GM21717 (cell line): ENCODE measurements around the gene CMTM7.
"Not testable (repeated sequence)": the region's sequence is repeated elsewhere in the genome, so short reads cannot be mapped to it uniquely, and the experiment has no call there.

Source experiments
- ATAC-seq: cut with Tn5 transposase; IDR thresholded peaks from one replicate; pipeline ENCODE4 v1.9.1; 2021; ENCODE audit warnings: mild to moderate bottlenecking, moderate library complexity; ENCODE audit not compliant: unreplicated experiment

CMTM7 gene

DNA sequence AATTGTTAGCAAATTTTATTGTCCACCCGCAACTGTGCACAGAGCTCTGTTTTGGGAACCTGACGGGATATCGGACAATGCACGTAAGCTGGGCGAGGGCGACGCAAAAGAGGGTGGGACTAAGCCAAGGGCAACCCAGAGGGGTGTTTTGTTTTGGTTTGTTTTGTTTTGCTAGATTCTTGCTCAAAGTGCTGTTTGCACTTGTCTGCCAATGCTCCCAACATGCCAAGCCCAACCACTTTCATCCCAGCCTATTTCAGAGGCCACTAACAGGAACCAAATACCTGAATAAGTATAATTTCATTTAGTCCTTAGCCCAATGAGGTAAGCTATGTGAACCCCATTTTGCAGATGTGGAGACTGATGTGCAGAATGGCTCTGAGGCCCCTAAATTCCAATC lies 9.7 kb upstream of the CMTM7 start:
- no peak for ATAC-seq

DNA sequence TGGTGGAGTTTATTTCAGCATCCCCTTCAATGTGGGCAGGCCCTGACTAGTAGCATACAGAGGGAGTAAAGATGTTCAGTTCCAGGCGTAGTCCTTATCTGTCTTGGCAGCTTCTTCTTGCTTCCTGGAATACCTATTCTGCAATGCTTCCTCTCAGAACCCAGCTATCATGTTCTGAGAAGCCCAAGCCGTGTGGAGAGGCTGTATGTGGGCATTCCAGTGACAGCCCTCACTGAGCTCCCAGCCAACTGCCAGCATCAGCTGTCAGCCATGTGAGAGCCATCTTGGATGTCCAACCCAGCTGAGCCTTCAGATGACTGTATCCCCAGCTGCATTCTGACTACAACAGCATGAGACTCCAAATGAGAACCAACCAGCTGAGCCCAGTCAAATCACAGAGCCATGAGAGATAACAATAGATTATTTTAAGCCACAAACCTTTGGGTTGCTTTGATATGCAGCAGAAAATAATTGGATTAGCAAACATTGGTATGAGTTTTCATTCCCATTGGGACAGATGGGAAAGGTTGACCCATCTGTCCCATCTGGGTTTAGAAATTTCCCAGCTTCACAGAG lies 8.4 kb upstream of the CMTM7 start:
- no peak for ATAC-seq

DNA sequence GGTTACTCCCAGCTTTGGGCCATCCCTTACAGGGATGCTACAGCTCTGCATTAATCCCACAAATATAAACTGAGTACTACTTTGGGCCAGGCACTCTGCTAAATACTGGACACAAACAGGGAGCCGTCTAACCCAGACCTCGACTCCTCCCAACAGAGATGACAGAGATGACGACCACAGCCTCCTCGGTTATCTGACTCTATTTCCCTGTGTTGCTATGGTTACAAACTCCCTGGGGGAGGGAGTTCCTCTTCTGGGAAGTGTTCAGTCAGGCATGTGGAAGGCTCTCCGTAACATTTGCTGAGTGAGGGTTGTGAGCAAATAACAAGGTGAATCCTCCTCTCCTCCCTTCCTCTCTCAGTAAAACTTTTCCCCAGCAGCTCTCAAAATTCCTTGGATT lies 6.7 kb upstream of the CMTM7 start:
- no peak for ATAC-seq

DNA sequence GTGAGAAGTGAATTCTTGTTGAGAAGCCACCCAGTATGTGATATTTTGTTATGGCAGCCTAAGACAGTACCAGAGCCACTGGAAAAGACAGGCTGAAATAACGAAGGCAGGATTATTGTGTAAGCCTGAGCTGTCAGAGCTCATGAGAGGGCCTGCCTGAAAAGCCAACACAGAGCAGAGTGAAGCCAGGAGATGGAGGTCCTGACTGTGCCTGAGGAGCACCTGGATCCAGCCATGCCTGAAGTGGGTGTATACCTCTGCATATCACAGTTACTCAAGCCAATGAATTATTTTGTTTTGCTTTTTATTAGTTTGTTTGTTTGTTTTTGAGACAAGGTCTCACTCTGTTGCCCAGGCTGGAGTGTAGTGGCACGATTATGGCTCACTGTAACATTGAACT lies 4.1 kb upstream of the CMTM7 start:
- ATAC-seq: no peak

DNA sequence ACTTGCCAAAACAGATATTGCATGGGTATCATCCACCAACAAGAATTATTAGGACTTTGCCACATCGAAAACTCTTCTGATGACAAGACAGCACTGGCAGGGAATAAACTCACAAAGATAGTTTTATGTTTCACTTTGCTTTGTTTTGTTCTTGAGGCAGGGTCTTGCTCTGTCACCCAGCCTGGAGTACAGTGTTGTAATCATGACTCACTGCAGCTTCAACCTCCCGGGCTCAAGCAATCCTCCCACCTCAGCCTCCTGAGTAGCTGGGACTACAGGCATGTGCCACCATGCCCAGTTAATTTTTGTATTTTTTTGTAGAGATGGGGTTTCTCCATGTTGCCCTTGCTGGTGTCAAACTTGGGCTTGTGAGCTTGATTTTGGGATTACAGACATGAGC lies 2.1 kb upstream of the CMTM7 start:
- ATAC-seq: not testable (repeated sequence)

DNA sequence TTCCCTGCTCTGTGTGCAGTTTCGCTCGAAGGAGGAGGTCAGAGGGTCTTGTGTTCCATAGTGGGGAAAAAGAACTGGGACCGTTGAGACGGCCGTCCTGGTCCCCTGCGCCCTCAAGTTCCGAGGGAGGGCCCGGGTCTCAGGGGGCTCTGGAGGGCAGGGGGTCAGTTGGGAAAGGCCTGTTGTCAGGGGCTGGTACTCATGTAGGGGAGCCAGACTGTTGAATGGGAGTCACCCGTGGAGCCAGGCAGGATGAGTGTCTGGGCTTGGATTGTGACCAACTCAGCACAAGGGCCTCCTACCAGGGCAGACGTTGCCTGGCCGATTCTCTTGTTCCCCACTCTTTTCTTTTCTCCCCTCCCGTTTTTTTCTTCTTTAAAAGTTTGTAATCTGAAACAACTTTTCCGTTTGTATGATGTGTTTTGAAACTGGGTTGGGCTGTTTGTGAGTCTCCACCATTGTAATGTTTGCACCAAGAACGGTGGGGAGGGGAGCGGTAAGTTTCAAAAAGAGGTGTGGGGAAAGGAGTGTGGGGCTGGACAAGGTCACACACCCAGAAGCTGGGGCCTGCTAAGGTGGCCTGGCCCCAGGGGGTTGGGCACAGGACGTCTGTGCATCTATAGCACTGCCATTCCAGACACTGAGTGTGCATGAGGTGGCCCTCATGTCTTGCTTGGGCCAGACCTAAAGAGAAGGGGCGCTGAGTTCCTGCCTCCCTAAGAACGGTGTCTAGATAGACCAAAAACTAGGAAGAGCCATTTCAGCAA lies 1.1 kb downstream of the CMTM7 start:
- no peak for ATAC-seq

DNA sequence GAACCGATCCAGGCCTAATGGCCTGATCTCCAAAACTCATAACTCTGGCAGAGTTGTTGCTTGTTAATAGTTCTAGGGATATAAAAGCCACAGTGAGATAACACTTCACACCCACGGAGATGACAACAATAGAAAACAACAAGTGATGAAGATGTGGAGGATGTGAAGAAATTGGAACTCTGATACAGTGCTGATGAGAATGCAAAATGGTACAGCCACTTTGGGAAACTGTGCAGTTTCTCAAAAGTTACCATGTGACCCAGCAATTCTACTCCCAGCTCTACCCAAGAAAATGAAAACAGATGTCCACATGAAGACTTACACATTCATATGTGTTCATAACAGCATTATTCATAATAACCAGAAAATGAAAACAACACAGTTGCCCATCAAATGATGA lies 3.8 kb downstream of the CMTM7 start:
- ATAC-seq: no peak

DNA sequence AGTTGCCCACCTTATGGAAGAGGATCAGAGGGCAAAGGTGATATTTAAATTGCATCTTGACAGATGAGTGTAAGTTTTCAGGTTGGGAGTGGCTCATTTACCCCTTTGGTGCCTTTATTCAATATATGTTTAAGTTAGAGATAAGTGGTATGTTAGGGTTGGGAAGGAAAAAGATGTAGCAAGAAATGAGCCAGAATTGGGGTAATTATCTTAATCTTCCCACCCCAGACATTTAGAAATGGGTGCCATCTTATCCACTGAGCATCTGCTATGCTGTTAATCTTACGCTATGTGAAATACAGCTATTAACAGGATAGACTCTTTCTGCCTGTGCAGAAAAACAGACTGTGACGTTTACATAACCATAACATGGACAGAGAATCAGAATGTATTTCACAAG lies 6.3 kb downstream of the CMTM7 start:
- ATAC-seq: no peak

DNA sequence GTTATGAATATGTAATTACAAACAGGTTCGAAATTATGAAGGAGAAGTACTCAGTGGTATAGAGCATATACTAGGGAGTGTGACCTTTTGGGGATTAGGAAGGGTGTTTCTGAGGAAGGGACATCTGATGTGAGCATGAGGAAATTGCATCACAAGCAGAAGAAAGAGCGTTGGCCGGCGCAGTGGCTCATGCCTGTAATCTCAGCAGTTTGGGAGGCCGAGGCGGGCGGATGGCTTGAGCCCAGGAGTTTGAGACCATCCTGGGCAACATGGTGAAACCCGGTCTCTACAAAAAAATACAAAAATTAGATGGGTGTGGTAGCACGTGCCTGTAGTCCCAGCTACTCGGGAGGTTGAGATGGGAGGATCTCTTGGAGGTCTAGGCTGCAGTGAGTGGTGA lies 6.9 kb downstream of the CMTM7 start:
- no peak for ATAC-seq

DNA sequence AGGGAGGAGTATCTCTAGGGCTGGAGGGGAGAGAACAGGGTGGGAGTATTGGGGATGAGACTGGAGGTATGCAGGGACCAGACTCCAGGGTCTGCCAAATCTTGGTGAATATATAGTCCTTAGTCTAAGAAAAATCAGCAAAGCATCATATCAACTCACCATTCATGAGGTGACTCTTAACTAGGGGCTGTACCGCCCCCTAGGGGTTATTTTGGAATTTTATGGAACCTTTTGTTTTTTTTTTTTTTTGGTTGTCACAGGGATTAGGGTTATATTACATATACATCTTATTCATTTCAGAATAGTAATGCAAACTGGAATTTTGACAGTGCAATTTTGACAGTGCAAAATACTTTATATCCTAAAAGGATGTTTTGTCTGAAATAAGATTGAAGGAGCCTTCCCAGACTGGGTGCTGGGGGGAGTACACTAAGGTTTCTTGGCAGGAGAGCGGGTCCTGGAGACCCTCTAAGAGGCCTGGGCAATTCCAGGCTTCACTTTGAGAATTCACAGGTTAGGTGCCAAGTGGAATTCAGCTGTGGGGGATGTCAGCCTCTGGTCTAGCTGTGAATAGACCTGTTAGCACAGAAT lies 7.5 kb downstream of the CMTM7 start:
- ATAC-seq: no peak

DNA sequence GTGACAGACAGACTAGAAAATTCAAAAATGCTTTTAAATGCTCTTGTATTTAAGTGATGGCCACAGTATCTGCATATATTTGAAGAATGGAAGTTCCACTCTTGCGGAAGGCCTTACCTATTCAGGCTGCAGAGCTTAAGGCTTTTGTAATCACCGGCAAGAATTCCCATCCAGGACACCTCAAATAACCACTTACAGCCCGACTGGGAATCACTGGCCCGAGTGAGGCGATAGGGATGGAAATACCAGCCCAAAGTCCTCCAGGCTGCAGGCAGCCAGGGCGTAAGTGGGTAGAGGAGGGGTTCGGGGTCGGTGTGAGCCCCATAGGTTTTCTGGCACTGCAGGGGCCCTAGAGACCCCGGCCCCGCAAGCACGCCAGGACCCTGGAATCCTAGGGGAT lies 9.5 kb downstream of the CMTM7 start:
- ATAC-seq: no peak

DNA sequence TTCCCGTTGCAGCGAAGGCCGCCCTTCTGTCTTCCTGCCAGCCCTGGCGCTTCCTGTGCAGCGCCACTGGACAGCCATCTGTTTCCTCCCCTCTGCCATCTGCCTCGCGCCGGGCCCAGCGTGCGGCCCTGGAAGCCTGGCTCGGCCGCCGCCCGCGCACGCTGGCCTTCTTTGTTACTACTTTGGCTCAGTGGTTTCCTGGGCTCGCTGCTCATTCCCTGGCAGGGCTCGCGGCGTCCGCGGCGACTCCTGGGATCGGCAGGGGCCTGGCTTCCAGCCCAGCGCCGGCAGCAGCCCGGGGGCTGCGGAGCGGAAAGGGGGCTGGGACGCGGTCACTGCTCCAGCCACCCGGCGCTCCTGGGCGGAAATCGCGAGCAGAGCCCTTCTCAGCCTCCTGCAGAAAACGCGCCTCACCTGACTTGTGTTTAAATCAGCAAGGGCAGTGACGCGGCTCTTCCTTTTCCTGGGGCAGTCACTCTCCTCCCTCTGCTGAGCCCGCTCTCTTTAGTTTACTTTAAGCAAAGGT lies 10.0 kb downstream of the CMTM7 start:
- ATAC-seq: no peak

DNA sequence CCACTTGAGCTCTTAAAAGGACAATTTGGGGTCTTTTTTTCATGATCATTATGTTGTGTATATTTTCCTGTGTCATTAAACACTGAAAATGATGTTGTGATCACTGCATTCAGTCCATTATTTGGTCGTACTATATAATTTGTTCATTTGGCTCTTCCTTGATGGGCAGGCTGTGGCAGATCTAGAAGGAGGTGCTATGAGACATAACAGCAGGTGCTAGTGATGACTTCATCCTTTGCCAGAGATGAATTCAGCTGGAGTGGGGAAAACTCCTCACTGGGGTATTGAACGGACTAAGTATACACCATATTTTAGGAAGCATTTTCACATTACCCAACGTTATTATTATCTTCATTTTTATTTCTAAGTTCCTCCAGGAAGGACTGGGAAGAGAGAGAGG lies 12.0 kb downstream of the CMTM7 start:
- ATAC-seq: no peak

DNA sequence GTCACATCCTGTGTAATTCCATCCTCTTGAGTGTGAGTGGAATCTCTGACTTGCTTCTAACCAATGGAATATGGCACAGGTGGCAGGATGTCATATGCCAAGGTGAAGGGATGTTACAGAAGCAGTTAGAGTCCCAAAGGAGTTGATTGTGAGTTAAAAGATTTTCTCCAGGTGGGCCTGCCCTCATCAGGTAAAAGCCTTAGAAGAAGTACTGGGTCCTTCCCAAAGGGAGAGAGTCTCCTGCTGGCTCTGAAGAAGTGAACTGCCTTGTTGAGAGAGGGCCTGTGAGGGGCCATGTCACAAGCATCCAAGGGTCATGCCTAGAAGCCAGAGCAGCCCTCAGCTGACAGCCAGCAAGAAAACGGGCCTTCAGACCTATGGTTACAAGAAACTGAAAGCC lies 13.1 kb downstream of the CMTM7 start:
- no peak for ATAC-seq

DNA sequence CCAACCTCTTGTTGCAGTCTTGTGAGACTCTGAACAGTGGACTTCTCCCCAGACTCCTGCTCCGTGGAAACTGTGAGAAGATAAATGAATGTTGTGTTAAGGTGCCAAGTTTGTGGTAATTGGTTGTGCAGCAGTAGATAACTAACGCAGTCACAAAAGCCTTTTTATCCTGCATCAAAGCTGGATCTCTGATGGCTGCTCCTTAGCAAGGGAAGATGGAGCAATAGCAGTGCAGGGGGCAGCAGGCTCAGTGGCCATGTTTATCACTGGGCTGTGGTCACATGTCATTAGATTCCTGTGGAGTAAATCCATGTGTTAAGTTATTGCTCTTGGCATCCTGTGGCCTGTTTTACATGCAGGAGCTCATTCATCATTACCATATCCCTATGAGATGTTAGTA lies 13.5 kb downstream of the CMTM7 start:
- no peak for ATAC-seq

DNA sequence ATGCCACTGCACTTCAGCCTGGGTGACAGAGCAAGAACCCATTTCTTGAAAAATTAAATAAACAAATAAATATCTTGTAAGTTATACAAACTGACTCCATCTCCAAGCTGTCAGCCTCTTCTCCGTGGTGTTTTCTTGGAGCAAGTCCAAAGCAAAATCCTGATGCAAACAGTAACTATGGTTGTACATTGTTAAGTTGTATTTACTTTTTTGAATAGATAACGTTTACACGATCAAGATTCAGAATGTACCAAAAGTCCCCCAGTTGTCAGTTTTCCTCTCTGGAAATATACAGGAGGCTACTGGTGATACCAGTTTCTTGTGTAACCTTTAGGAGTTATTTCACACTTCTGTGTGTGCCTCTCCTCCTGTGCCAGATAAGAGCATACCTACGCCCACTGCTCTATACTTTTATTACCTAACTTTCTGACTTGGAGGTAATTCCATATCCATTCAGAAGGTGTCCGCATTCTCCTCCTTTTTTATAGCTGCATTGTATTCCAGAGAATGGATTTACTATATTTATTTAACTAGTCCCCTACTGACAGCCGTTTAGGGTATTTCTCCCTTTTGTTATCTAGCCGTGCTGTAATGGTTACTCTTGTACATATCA lies 14.2 kb downstream of the CMTM7 start:
- no peak for ATAC-seq

DNA sequence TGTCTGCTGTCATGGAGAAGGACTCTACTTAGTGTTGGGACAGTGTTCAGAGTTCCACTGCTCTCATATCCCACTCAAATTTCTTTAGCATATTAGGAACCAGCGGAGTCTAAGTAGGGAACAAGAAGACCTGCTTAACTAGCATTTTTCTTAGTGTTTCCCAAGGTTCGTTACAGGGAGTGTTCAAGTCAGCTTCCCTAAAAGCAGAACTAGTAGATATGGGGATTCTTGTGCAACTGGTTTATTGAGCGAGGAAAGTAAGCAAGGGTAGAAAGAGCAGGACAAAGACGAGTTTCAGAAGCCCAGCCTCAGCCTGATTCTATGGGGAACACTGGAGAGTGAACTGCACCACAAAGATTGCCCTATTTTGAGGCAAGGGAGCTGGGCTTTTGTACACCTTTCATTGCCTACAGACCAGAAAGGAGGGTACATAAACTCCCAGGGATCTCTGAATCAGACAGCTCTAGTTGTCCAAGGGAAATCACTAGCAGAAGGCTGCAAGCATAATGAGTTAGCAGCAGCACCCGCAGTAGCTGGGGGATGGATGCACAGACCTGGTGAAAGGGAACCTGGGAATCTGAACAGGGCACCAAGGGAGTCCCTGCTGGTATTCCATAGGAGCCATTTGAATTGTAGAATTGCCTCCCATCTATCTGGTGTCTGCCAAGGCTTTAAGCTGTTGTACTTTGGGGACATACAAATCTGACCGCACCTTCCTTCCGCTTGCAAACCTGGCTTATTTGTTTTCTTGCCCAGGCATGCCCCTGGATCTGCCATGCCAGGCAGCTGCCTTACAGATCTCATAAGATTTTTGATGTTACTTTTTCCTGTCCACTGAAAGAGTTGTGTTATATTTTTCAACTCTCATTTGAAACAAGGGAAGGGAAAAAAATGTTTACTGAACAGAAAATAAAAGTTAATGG lies 15.1 kb downstream of the CMTM7 start:
- ATAC-seq: no peak

DNA sequence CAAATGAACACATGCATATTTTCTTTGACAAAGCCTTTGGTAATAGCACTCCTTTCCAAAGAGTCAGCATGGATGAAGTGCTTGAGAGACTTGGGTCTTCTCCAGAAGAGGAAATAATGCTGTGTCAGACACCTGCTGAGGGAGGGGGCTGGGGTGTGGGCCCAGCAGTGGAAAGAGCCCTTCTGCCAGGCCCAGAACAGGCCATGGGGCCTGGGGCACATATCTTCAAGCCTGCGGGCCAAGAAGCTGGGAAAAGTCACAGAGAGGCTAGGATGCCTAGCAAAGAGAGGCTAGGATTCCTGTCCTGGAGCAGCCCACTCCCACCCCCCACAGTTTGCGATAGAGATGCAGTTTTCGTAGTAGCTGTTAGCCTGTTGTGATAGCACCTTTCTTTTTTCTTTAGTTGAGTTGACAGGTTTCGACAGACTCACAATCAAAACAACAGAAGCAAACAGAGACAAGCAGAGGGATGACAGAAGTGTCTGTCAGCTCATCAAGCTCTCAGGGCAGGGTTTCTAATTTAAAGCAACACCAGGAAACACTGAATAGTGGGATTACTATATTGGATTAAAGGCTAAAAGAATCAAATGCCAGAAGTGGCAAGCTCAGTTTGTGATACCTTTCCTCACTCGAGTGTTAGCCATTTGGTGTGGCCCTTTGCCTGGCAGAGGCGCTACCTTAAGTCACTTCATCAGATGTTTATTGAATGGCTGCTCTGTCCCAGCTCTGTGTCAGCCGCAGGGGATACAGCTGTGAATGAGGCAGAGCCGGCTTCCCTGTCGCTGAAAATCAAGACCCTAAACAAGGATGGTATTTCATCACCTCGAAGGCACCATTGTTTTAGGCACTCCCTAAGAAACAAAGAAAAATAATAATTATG lies 19.0 kb downstream of the CMTM7 start:
- no peak for ATAC-seq

DNA sequence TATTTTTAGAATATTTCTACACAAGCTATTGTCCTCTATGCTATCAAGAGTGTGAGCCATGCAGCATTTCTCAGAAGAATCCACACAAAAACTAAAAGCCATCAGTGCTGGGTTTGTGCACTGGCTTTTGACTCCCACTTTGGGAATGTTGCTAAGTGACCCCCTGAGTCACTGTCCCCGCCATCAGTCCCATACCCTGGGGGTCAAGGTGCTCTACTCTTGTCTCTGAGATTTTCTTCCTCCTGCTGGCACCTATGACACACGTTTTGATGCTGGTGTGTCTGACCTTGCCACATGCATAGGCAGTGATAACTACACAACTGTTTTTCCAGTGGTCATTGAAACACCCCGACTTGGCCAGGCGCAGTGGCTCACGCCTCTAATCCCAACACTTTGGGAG lies 19.8 kb downstream of the CMTM7 start:
- no peak for ATAC-seq

DNA sequence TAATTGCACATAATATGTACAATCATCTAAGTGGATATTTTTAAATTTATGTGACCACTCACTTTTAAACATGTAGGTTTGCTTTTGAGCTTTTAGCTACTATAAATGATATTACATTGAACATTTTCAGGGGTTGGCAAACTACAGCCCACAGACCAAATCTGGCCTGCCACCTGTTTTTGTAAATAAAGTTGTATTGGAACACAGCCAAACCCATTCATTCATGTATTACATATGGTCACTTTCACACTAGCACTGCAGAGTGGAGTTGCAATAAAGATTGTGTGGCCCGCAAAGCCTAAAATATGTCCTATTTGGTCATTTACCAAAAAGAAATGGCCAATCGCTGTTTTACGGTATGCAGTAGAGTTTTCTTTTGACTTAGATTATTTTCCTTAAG lies 21.2 kb downstream of the CMTM7 start:
- ATAC-seq: no peak
